NCI-H1105 (cell line): ENCODE data around the gene RAB21.
"Not testable (repeated sequence)": the region's sequence is repeated elsewhere in the genome, so short reads cannot be mapped to it uniquely, and the experiment has no call there.

Experiments used
- DNase-seq: peaks from one replicate; lab custom pipeline; 2025; lab: John Stamatoyannopoulos, UW

The RAB21 gene

GRCh38 chr12:71799106-71799505 lies 44.4 kb downstream of the RAB21 start:
- no peak for DNase-seq

DNA sequence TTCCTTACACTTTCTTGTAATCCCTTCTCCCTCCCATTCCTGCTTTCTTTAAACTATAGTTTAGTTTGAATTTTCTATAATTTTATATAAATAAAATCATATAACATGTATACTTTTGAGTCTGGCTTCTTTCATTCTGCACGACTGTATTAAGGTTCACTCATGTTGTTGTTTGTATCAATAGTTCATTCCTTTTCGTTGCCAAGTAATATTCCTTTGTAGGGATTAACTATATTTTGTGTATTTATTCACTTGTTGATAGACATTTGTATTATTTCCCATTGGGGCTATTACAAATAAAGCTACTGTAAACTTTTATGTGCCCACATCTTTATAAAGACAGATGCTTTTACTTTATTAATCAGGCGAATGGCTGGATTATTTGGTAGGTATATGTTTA lies 45.5 kb downstream of the RAB21 start:
- DNase-seq: no peak

- no peak for DNase-seq
Observed at GRCh38 chr12:71804505-71804904, 49.8 kb downstream of the RAB21 start.

GRCh38 chr12:71810921-71811320 lies 56.3 kb downstream of the RAB21 start:
- DNase-seq: no peak

DNA sequence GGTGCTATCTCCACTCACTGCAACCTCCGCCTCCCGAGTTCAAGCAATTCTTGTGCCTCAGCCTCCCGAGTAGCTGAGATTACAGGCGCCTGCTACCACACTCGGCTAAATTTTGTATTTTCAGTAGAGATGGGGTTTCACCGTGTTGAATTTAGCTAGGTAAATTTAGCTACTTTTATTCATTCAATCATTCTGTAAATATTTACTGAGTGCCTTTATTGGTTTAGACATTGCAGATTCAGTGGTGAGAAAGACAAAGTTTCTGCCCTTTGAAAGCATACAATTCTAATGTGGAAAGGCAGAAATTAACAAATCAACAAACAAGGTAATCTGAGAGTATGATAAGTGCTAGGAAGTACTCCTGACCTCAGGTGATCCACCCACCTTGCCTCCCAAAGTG lies 60.6 kb downstream of the RAB21 start:
- not testable (repeated sequence) for DNase-seq

DNA sequence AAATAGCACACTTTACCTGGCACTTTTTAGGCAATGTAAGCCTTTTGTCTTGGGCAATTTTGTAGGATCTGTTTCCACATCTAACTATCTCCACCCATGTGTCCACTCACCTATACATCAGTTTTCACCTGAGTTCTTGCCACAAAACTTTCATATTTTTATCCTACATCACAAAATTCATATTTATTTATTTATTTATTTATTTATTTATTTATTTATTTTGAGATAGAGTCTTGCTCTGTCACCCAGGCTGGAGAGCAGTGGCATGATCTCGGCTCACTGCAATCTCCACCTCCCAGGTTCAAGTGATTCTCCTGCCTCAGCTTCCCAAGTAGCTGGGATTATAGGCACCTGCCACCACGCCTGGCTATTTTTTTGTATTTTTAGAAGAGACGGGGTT lies 67.4 kb downstream of the RAB21 start:
- DNase-seq: not testable (repeated sequence)

DNA sequence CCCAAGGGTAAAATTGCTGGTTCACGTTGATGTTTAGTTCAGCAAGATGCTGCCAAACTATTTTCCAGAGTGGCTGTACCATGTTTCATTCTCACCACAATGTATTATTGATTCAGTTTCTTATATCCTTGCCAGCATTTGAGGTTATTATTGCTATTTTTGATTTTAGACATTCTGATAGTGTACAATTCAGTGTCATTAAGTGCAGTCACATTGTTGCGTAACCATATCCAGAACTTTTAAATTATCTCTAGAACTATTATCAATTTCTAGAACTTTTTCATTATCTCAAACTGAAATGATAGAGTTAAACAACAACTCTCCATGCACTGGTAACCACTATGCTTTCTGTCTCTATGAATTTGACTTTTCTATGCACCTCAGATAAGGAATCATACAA lies 74.2 kb downstream of the RAB21 start:
- DNase-seq: no peak

DNA sequence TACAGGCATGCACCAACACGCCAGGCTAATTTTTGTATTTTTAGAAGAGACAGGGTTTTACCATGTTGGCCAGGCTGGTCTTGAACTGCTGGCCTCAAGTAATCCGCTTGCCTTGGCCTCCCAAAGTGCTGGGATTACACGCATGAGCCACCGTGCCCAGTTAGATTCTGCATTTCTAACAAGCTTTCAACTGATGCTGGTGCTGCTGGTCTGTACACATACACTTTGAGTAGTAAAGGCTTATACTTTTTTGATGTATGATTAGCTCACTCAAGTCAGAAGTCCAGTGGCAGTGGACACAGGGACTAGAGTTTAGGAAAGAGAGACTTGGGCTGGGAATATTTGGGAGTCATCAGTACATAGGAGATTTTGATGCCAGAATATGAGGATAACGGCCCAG lies 82.7 kb downstream of the RAB21 start:
- DNase-seq: no peak

DNA sequence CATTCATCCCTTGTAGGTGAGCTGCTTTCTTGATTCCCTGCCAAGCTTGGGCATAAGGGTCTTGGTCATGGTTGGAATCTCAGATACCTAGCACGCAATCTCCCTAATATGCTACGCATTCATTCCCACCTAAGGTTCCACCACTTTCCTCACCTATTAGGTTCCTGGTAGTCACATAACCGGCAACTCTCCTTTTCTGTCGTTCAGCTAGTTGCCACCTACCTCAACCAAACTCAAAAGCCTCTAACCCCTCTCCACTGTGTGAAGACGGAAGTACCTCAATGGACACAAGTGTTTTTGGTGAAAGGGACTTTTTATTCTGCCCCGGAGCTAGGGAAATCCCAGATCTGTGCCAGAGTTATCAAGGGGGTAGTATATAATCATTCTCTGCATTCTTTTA lies 83.6 kb downstream of the RAB21 start:
- DNase-seq: no peak

DNA sequence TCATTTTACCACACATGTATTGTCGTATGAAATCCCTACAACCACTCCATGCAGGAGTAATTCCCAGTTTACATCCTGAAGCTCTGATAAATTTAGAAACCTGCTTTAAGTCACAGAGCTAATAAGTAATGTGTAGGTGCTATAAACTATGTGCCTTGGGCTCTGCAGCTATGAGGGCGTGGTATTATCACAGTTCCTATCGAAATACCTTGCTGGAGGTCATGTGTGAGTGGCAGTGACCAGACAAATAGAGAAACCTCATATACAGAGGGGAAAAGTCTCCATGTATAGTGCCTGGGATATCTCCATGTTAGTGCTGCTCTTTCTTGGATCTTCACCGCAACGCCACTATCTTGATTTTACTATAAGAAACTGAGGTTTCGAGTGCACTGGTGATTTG lies 84.0 kb downstream of the RAB21 start:
- no peak for DNase-seq

DNA sequence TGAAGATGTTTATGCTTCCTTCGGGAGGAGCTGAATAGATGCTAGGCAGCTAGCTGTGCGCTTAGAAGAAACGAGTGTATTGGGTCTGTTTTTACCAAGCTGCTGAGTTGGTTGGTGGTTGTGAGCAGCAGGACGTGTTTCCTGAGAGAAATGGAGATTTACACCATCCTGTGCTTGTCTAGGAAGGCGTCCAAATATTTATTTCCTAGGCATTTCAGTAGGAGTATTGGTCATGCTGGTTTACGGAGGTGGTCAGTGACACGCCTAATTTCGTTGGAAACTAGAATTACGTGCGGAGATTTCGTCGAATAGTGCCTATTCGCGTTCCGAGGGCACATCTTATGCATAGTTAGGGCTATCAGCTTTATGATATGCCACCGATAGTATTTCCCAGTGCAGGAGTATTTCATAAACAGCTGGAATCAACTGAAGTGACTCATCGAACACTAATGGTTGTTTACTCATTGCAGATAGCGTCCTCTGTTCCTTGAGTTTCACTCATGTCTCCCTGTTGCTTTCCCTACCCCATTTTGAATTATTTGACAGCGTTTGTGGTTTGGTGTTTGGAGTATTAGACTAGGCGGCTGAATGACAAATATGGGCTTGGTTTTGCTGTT lies 85.7 kb downstream of the RAB21 start:
- DNase-seq: peak; percentile 10

DNA sequence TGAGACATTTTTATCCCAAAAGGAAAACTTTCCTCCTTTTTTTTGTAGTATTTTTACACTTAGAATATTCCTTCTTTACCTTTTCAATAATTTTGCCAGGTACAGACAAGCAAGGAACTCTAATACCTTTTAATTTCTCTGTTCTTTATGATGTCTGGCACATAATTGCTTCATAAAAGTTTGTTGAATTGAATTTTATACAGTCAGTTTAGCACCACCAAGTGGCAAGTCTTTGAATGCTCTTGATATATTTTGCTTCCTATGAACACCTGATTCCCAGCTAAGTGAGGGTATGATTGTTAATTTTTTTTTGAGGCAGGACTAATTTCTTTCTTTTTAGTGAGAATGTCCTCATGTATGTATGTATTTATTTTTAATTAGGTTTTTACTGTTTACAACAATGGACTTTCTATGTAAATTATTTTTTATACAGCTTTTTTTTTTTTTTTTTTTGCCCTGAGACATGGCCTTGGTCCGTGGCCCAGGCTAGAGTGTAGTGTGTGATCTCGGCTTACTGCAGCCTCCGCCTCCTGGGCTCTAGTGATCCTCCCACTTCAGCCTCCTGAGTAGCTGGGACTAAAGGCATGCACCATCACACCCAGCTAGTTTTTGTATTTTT lies 91.8 kb downstream of the RAB21 start:
- no peak for DNase-seq

DNA sequence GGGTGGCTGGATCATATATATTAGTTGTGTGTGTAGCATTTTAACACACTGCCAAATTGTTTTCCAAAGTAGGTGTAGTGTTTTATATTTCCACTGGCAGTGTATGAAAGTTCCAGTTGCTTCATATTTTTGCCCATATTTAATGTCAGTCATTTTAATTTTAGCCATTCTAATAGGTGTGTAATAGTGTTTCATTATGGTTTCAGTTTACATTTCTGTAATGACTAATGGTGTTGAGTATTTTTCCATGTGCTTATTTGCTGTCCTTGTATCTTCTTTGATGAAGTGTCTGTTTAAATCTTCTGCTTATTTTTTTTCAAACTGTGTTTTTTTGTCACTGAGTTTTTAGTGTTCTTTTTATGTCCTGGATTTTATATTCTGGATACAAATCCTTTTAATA lies 93.5 kb downstream of the RAB21 start:
- no peak for DNase-seq

DNA sequence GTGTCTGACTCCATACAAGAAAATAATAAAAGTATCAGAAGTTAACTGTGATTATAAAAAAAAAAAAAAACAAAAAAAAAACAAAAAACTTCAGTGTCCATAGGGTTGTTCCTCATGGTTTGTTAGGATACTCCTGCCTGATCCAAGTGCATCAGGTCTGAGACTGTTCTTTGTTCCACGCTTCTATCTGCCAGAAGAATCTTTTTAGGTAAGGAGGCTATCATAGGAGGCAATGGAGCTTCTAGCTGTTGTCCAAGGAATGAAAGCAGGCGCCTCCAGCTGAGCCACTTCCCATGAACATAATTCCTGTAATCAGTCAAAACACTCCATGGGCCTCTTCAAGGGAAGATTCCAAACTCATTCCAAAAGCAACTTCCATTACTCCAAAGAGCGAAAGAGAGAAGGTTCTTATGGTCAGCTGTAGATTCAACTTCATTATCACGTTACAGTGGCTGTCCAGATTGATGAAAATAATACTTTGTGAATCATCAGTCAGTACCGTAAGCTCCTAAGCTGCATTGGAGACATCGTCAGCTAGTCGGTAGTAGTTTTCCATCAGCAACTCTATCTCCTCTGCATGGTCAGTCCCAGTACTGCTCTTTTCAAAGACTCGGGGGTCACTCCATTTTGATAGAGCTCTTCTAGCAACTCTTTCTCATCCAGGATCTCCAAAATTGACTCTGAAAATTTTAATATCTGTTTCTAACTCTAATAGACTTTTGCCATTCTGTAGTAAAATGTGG lies 94.6 kb downstream of the RAB21 start:
- no peak for DNase-seq
